SK-N-SH treated with all-trans-retinoic acid at 6 μM for 48 hours (cell line): ENCODE results near the gene MAP3K14.

ENCODE experiments used
- ATAC-seq: fragments of 200-7000 bp; cut with Tn5 transposase; 3 replicates; pipeline ENCODE4 v1.9.1; 2020; ENCODE audit warnings: mild to moderate bottlenecking, moderate library complexity
- ARNTL ChIP-seq: fragments of 450-650 bp; formaldehyde crosslinking; IDR thresholded peaks from 2 replicates; pipeline ENCODE4 v1.5.0; 2020; ENCODE audit warnings: low read depth, mild to moderate bottlenecking, moderate library complexity, borderline replicate concordance
- CREB5 ChIP-seq: fragments of 250-450 bp; sonication (Bioruptor Pico); IDR thresholded peaks from 2 replicates; pipeline ENCODE4 v1.5.1; 2020; ENCODE audit warnings: low read depth, mild to moderate bottlenecking, moderate library complexity
- CSDC2 ChIP-seq: fragments of 250-450 bp; sonication (Bioruptor Pico); IDR thresholded peaks from 2 replicates; pipeline ENCODE4 v1.5.0; 2020; ENCODE audit warnings: mild to moderate bottlenecking, moderate library complexity
- CSRNP3 ChIP-seq: fragments of 250-450 bp; sonication (Bioruptor Pico); IDR thresholded peaks from 2 replicates; pipeline ENCODE4 v1.5.1; 2021; ENCODE audit warnings: mild to moderate bottlenecking, moderate library complexity
- ESRRG ChIP-seq: fragments of 250-450 bp; sonication (Bioruptor Pico); IDR thresholded peaks from 2 replicates; pipeline ENCODE4 v1.6.1; 2021; ENCODE audit warnings: mild to moderate bottlenecking
- GLIS3 ChIP-seq: fragments of 250-450 bp; sonication (Bioruptor Pico); IDR thresholded peaks from 2 replicates; pipeline ENCODE4 v1.5.0; 2020; ENCODE audit warnings: mild to moderate bottlenecking, moderate library complexity
- ISL1 ChIP-seq: fragments of 250-450 bp; sonication (Bioruptor Pico); IDR thresholded peaks from 2 replicates; pipeline ENCODE4 v2.1.2; 2022; ENCODE audit warnings: mild to moderate bottlenecking, moderate library complexity
- OSR1 ChIP-seq: fragments of 250-450 bp; sonication (Bioruptor Pico); IDR thresholded peaks from 2 replicates; pipeline ENCODE4 v1.8.0; 2022; ENCODE audit warnings: moderate library complexity, mild to moderate bottlenecking, inconsistent platforms
- PATZ1 ChIP-seq: fragments of 250-450 bp; sonication (Bioruptor Pico); IDR thresholded peaks from 2 replicates; pipeline ENCODE4 v1.8.0; 2020; ENCODE audit warnings: mild to moderate bottlenecking, moderate library complexity, borderline replicate concordance
- POU6F1 ChIP-seq: fragments of 250-450 bp; sonication (Bioruptor Pico); IDR thresholded peaks from 2 replicates; pipeline ENCODE4 v1.8.0; 2021; ENCODE audit warnings: low read depth, mild to moderate bottlenecking, moderate library complexity, borderline replicate concordance
- PPARA ChIP-seq: fragments of 250-450 bp; sonication (Bioruptor Pico); IDR thresholded peaks from 2 replicates; pipeline ENCODE4 v1.5.0; 2020; ENCODE audit warnings: mild to moderate bottlenecking, borderline replicate concordance
- RARB ChIP-seq: fragments of 250-450 bp; sonication (Bioruptor Pico); IDR thresholded peaks from 2 replicates; pipeline ENCODE4 v1.8.0; 2021; ENCODE audit warnings: mild to moderate bottlenecking, moderate library complexity
- SNAI2 ChIP-seq: fragments of 250-450 bp; sonication (Bioruptor Pico); IDR thresholded peaks from 2 replicates; pipeline ENCODE4 v1.5.0; 2020; ENCODE audit warnings: mild to moderate bottlenecking, moderate library complexity
- TCF4 ChIP-seq: fragments of 250-450 bp; sonication (Bioruptor Pico); IDR thresholded peaks from 2 replicates; pipeline ENCODE4 v1.8.0; 2021; ENCODE audit warnings: mild to moderate bottlenecking, moderate library complexity, borderline replicate concordance
- TOX ChIP-seq: fragments of 250-450 bp; sonication (Bioruptor Pico); IDR thresholded peaks from 2 replicates; pipeline ENCODE4 v1.8.0; 2021; ENCODE audit warnings: mild to moderate bottlenecking, moderate library complexity, borderline replicate concordance
- TSHZ2 ChIP-seq: fragments of 250-450 bp; sonication (Bioruptor Pico); IDR thresholded peaks from 2 replicates; pipeline ENCODE4 v1.5.0; 2020; ENCODE audit warnings: mild to moderate bottlenecking, moderate library complexity
- ZC3H10 ChIP-seq: fragments of 250-450 bp; sonication (Bioruptor Pico); IDR thresholded peaks from 2 replicates; pipeline ENCODE4 v1.5.1; 2021; ENCODE audit warnings: mild to moderate bottlenecking, moderate library complexity
- ZFP3 ChIP-seq: fragments of 250-450 bp; sonication (Bioruptor Pico); IDR thresholded peaks from 2 replicates; pipeline ENCODE4 v1.5.0; 2020; ENCODE audit warnings: mild to moderate bottlenecking, moderate library complexity
- ZFP30 ChIP-seq: fragments of 450-650 bp; formaldehyde crosslinking; IDR thresholded peaks from 2 replicates; pipeline ENCODE4 v1.5.0; 2022; ENCODE audit warnings: mild to moderate bottlenecking, moderate library complexity
- ZNF565 ChIP-seq: fragments of 450-650 bp; formaldehyde crosslinking; conservative IDR thresholded peaks from 2 replicates; pipeline ENCODE4 v1.5.0; 2020; ENCODE audit warnings: low read depth, mild to moderate bottlenecking, moderate library complexity
- ZNF70 ChIP-seq: fragments of 450-650 bp; formaldehyde crosslinking; IDR thresholded peaks from 2 replicates; pipeline ENCODE4 v1.5.0; 2020; ENCODE audit warnings: mild to moderate bottlenecking, moderate library complexity
- ZNF8 ChIP-seq: fragments of 450-650 bp; formaldehyde crosslinking; IDR thresholded peaks from 2 replicates; pipeline ENCODE4 v1.5.0; 2020; ENCODE audit warnings: mild to moderate bottlenecking, moderate library complexity

MAP3K14 gene

GRCh38 chr17:45351831-45352230, 35.0 kb upstream of the MAP3K14 start:
- TF ChIP-seq POU6F1 (no peak), CSDC2 (no peak), ARNTL (CRISPR knock-in tag) (no peak), PATZ1 (CRISPR knock-in tag) (no peak), ZNF565 (CRISPR knock-in tag) (no peak)
- no peak for ATAC-seq

GRCh38 chr17:45347444-45347843, 30.6 kb upstream of the MAP3K14 start:
- TF ChIP-seq TSHZ2 (no peak), ISL1 (no peak), PPARA (CRISPR knock-in tag) (no peak), TCF4 (CRISPR knock-in tag) (no peak), ZNF70 (CRISPR knock-in tag) (no peak), ARNTL (CRISPR knock-in tag) (no peak), ZFP3 (CRISPR knock-in tag) (no peak), ZNF8 (CRISPR knock-in tag) (no peak), GLIS3 (CRISPR knock-in tag) (no peak), ZFP30 (CRISPR knock-in tag) (no peak), ZNF565 (CRISPR knock-in tag) (no peak), OSR1 (CRISPR knock-in tag) (no peak), PATZ1 (CRISPR knock-in tag) (no peak), SNAI2 (CRISPR knock-in tag) (no peak), CSDC2 (no peak), TOX (CRISPR knock-in tag) (no peak), CREB5 (no peak), RARB (no peak), ZC3H10 (no peak)
- TF ChIP-seq, all 23 proteins: peak for 0
- ATAC-seq, result no peak

GRCh38 chr17:45346216-45347015, 29.6 kb upstream of the MAP3K14 start:
- ATAC-seq, result no peak
- TF ChIP-seq ARNTL (CRISPR knock-in tag), result no peak
- no peak for TF ChIP-seq ZNF565 (CRISPR knock-in tag)
- TF ChIP-seq ZFP3 (CRISPR knock-in tag), result no peak
- no peak for TF ChIP-seq ESRRG (CRISPR knock-in tag)
- TF ChIP-seq SNAI2 (CRISPR knock-in tag), result no peak
- no peak for TF ChIP-seq PPARA (CRISPR knock-in tag)
- TF ChIP-seq POU6F1, result no peak
- no peak for TF ChIP-seq PATZ1 (CRISPR knock-in tag)
- no peak for TF ChIP-seq ZNF8 (CRISPR knock-in tag)
- TF ChIP-seq CSRNP3 (CRISPR knock-in tag), result no peak
- no peak for TF ChIP-seq CSDC2
- no peak for TF ChIP-seq TOX (CRISPR knock-in tag)
